NOMO-1 (cell line): ENCODE measurements around the gene DEDD2.

ENCODE experiments used
- DNase-seq, 2 experiments: peaks; one replicate each; lab custom pipeline; 2025; ENCODE audit not compliant: unreplicated experiment in 2 of 2; lab: John Stamatoyannopoulos, UW

The DEDD2 gene

GRCh38 chr19:42150911-42151361 is 66.5 kb downstream of the DEDD2 start:
- DNase-seq: no peak

DNA sequence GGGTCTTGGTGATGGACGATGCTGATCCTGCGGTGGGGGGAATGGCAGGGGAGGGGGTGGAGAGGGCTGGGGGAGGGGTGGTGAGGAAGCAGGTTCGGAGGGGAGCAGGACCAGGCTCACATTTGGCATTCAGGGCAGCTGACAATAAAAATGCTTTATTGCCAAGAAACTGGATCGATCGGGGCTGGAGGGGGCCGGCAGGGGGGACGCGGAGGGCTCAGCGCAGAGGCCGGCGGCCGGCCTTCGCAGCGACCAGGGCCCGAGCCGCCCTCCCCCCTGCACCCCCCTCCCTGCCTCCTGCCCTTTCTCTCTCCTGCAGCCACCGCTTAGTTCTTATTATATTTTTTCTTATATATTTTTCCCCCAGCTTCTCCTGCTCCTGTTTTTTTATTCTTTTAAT is 67.1 kb downstream of the DEDD2 start:
- DNase-seq: no peak

DNA sequence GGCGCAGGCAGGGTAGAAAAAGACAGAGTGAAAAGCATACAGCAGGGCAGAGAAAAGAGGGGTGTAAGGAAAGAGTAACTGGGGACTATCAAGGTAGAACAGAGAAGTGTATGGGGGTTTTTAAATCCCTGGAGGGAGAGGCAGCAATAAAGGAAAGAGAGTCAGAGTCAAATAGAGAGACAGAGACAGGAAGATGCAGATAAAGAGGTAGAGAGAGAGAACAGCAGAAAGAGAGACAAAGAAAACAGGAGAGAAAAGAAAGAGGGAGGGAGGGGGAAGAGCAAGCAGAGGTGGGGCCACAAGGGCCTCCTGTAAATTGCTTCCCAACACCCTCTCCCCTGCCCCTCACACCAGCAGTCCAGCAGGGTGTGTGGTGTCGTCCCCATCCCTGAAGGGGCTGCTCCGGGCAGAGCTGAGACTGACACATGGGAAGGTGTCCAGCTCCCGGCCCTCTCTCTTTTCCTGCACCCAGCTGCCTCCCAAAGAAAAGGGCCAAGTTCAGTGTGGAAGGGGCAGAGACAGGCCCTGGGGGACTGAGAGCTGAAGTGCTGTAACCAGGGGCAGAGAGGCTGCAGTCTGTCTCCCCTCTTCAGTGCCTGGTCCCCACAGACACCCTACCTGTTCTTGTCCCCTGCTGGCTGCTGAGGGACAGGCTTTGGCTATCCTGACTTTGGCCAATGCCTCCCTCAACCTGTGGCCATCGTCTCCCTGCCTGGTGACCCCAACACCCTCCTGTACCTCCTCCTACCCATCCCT is 67.9 kb downstream of the DEDD2 start:
- DNase-seq: no peak
